GM13976 (cell line): Measurements from ENCODE around the gene CSAD.
A peak's percentile ranks its signal among the peaks of the same experiment; 100 is the strongest.

Experiments used
- DNase-seq: peaks from one replicate; pipeline ENCODE4 v3.0.0; 2012; ENCODE audit warnings: low spot score
- CTCF ChIP-seq: IDR thresholded peaks from 2 replicates; pipeline ENCODE4 v1.5.1; 2012; ENCODE audit warnings: borderline replicate concordance, mild to moderate bottlenecking; ENCODE audit not compliant: insufficient read depth; ENCODE audit errors: extremely low read depth, missing control alignments, control extremely low read depth
- in situ Hi-C: fragments of 300-500 bp; cut with MboI; formaldehyde crosslinking; loops from one replicate; pipeline ENCODE4 v1.12.0; 2022; ENCODE audit warnings: low sequenced_read_pairs, mixed read lengths, inconsistent platforms; ENCODE audit not compliant: unreplicated experiment

The CSAD gene

GRCh38 chr12:53222170-53222721 is 41.5 kb upstream of the CSAD start:
- TF ChIP-seq CTCF = no peak
- DNase-seq = no peak
- in situ Hi-C loops = no loop called here

- TF ChIP-seq CTCF = peak; percentile 48
- in situ Hi-C loops = no loop called here
- peak; percentile 82 for DNase-seq
Observed at GRCh38 chr12:53221203-53222080, 40.7 kb upstream of the CSAD start.

GRCh38 chr12:53220694-53221202 is 40.0 kb upstream of the CSAD start:
- no peak for TF ChIP-seq CTCF
- DNase-seq = peak; percentile 96
- in situ Hi-C loops = no loop called here

- DNase-seq = peak; percentile 92
- no peak for TF ChIP-seq CTCF
- in situ Hi-C loops = no loop called here
Observed at GRCh38 chr12:53219956-53220693, 39.4 kb upstream of the CSAD start.

GRCh38 chr12:53219292-53219955 is 38.7 kb upstream of the CSAD start:
- DNase-seq = peak; percentile 74
- no peak for TF ChIP-seq CTCF
- in situ Hi-C loops = no loop called here
